NCI-H524 (cell line): ENCODE results near the gene RPTOR.
"Not testable (repeated sequence)": the region's sequence is repeated elsewhere in the genome, so short reads cannot be mapped to it uniquely, and the experiment has no call there.

ENCODE experiments used
- DNase-seq, 2 experiments: peaks; one replicate each; lab custom pipeline; 2025; lab: John Stamatoyannopoulos, UW

Gene RPTOR

GRCh38 chr17:80861418-80861815 is 316.8 kb downstream of the RPTOR start:
- DNase-seq, result no peak

- DNase-seq, result peak; percentile 44 to 85
Measured at GRCh38 chr17:80861892-80862291, 317.3 kb downstream of the RPTOR start.

GRCh38 chr17:80862481-80862961 is 317.9 kb downstream of the RPTOR start:
- no peak for DNase-seq

GRCh38 chr17:80862978-80863377 is 318.3 kb downstream of the RPTOR start:
- no peak for DNase-seq

- DNase-seq, result no peak
Measured at GRCh38 chr17:80863626-80864025, 319.0 kb downstream of the RPTOR start.

- no peak for DNase-seq
Measured at GRCh38 chr17:80864751-80865150, 320.1 kb downstream of the RPTOR start.

GRCh38 chr17:80866050-80866793 is 321.6 kb downstream of the RPTOR start:
- peak; percentile 47 to 84 for DNase-seq

- DNase-seq, result no peak
Measured at GRCh38 chr17:80868022-80868609, 323.5 kb downstream of the RPTOR start.

- no peak for DNase-seq
Measured at GRCh38 chr17:80869481-80870145, 325.0 kb downstream of the RPTOR start.

GRCh38 chr17:80870401-80870800 is 325.8 kb downstream of the RPTOR start:
- DNase-seq, result no peak

GRCh38 chr17:80871341-80871740 is 326.7 kb downstream of the RPTOR start:
- no peak for DNase-seq

- DNase-seq, result no peak
Measured at GRCh38 chr17:80872001-80872500, 327.4 kb downstream of the RPTOR start.

GRCh38 chr17:80872501-80873306 is 328.1 kb downstream of the RPTOR start:
- DNase-seq, result no peak

GRCh38 chr17:80873307-80873951 is 328.8 kb downstream of the RPTOR start:
- no peak for DNase-seq

- DNase-seq, result no peak
Measured at GRCh38 chr17:80874866-80875445, 330.3 kb downstream of the RPTOR start.

GRCh38 chr17:80875480-80875995 is 330.9 kb downstream of the RPTOR start:
- not testable (repeated sequence) for DNase-seq

- not testable (repeated sequence) for DNase-seq
Measured at GRCh38 chr17:80876456-80876949, 331.9 kb downstream of the RPTOR start.

- DNase-seq, result no peak
Measured at GRCh38 chr17:80876950-80877728, 332.5 kb downstream of the RPTOR start.

- no peak for DNase-seq
Measured at GRCh38 chr17:80877729-80878303, 333.2 kb downstream of the RPTOR start.
